ENCODE measurements around the gene SH3BP2. TPM values are rescaled to one million over a fixed set of nuclear protein-coding genes. Genes with fewer than 3 reads are reported as not detected.

SH3BP2 gene
- total and polyA plus RNA-seq, 10 of the 15 experiments (the other 5 are each of a cell fraction or from before 2014, with no cell fraction given): 1.1 to 61.8 (median 23.9) TPM

GRCh38 chr4:2867758-2868491, 75.0 kb downstream of the SH3BP2 start (continued):
- TF ChIP-seq EGR1 (IDR thresholded peaks at IDR 0.05; ENCODE audit: borderline replicate concordance in 1 of 2, low read depth in 2 of 2, low read length in 2 of 2) (no peak), IKZF1 (conservative IDR thresholded peaks at IDR 0.05) (no peak), SMARCA5 (IDR thresholded peaks at IDR 0.05) (no peak), KDM1A (IDR thresholded peaks at IDR 0.05; ENCODE audit: borderline replicate concordance) (no peak), NKRF (conservative IDR thresholded peaks at IDR 0.05) (no peak), IRF4 (IDR thresholded peaks at IDR 0.05; ENCODE audit: low read depth, low read length) (no peak), BCL11A (IDR thresholded peaks at IDR 0.05; ENCODE audit: low read depth, low read length) (no peak), USF2 (IDR thresholded peaks at IDR 0.05; ENCODE audit: borderline replicate concordance, low read depth, low read length) (no peak), BRCA1 (IDR thresholded peaks at IDR 0.05; ENCODE audit: low read depth, low read length) (no peak), EED (IDR thresholded peaks at IDR 0.05; ENCODE audit: low read depth) (no peak), NR2C1 (IDR thresholded peaks at IDR 0.05) (no peak), MLLT1 (IDR thresholded peaks at IDR 0.05) (no peak), YY1 (IDR thresholded peaks at IDR 0.05; ENCODE audit: low read depth, low read length) (no peak)
